ENCODE data around the gene SLC9A7. TPM values are rescaled to one million over a fixed set of nuclear protein-coding genes. Genes with fewer than 3 reads are reported as not detected.

Gene SLC9A7
- total and polyA plus RNA-seq, 2 experiments from 2014 or later = 2.5 to 15.4 TPM

- Histone ChIP-seq H3K9me2 (ENCODE audit: insufficient read depth) (no peaks in the 10 kb centered on the region), H3K4me3 (no peak overlapping the region), H4K20me1 (replicated peaks; ENCODE audit: insufficient read depth) (no peaks in the 10 kb centered on the region), H3K4me1 (ENCODE audit: insufficient read depth) (no peaks in the 10 kb centered on the region), H3K27ac (ENCODE audit: low read depth) (no peak overlapping the region), H3K79me2 (replicated peaks; ENCODE audit: insufficient read depth) (no peaks in the 10 kb centered on the region), H3F3A (replicated peaks; ENCODE audit: low read depth) (no peaks in the 10 kb centered on the region), H2AFZ (no peak overlapping the region), H3K36me3 (ENCODE audit: insufficient read depth) (no peaks in the 10 kb centered on the region), H3K27me3 (ENCODE audit: insufficient read depth) (no peaks in the 10 kb centered on the region), H3K4me2 (no peak overlapping the region)
- no peak overlapping the region for H3K4me3 Mint-ChIP-seq
- peak; percentile 31 to 35; a peak in 3 of 4 replicates for TF ChIP-seq CTCF (conservative IDR thresholded peaks at IDR 0.05; ENCODE audit: low read depth in 2 of 2)
- TF ChIP-seq, protein P1, sequence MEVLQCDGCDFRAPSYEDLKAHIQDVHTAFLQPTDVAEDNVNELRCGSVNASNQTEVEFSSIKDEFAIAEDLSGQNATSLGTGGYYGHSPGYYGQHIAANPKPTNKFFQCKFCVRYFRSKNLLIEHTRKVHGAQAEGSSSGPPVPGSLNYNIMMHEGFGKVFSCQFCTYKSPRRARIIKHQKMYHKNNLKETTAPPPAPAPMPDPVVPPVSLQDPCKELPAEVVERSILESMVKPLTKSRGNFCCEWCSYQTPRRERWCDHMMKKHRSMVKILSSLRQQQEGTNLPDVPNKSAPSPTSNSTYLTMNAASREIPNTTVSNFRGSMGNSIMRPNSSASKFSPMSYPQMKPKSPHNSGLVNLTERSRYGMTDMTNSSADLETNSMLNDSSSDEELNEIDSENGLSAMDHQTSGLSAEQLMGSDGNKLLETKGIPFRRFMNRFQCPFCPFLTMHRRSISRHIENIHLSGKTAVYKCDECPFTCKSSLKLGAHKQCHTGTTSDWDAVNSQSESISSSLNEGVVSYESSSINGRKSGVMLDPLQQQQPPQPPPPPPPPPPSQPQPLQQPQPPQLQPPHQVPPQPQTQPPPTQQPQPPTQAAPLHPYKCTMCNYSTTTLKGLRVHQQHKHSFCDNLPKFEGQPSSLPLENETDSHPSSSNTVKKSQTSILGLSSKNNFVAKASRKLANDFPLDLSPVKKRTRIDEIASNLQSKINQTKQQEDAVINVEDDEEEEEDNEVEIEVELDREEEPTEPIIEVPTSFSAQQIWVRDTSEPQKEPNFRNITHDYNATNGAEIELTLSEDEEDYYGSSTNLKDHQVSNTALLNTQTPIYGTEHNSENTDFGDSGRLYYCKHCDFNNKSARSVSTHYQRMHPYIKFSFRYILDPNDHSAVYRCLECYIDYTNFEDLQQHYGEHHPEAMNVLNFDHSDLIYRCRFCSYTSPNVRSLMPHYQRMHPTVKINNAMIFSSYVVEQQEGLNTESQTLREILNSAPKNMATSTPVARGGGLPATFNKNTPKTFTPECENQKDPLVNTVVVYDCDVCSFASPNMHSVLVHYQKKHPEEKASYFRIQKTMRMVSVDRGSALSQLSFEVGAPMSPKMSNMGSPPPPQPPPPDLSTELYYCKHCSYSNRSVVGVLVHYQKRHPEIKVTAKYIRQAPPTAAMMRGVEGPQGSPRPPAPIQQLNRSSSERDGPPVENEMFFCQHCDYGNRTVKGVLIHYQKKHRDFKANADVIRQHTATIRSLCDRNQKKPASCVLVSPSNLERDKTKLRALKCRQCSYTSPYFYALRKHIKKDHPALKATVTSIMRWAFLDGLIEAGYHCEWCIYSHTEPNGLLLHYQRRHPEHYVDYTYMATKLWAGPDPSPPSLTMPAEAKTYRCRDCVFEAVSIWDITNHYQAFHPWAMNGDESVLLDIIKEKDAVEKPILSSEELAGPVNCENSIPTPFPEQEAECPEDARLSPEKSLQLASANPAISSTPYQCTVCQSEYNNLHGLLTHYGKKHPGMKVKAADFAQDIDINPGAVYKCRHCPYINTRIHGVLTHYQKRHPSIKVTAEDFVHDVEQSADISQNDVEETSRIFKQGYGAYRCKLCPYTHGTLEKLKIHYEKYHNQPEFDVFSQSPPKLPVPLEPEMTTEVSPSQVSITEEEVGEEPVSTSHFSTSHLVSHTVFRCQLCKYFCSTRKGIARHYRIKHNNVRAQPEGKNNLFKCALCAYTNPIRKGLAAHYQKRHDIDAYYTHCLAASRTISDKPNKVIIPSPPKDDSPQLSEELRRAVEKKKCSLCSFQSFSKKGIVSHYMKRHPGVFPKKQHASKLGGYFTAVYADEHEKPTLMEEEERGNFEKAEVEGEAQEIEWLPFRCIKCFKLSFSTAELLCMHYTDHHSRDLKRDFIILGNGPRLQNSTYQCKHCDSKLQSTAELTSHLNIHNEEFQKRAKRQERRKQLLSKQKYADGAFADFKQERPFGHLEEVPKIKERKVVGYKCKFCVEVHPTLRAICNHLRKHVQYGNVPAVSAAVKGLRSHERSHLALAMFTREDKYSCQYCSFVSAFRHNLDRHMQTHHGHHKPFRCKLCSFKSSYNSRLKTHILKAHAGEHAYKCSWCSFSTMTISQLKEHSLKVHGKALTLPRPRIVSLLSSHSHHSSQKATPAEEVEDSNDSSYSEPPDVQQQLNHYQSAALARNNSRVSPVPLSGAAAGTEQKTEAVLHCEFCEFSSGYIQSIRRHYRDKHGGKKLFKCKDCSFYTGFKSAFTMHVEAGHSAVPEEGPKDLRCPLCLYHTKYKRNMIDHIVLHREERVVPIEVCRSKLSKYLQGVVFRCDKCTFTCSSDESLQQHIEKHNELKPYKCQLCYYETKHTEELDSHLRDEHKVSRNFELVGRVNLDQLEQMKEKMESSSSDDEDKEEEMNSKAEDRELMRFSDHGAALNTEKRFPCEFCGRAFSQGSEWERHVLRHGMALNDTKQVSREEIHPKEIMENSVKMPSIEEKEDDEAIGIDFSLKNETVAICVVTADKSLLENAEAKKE (CRISPR knock-in tag; IDR thresholded peaks at IDR 0.05) = no peak
- peaks cover 28% of the 10 kb centered on the region for H3K36me3 Mint-ChIP-seq (ENCODE audit: low read depth)
- H3K9me3 Mint-ChIP-seq = no peaks in the 10 kb centered on the region
- H3K27ac Mint-ChIP-seq = no peak overlapping the region
- peak; percentile 36 for DNase-seq (ENCODE audit: low spot score)
- no peaks in the 10 kb centered on the region for H3K27me3 Mint-ChIP-seq (ENCODE audit: insufficient read depth, low read depth, poor library complexity)
- peak; percentile 62 for ATAC-seq
- H3K4me1 Mint-ChIP-seq = peaks cover 6% of the 10 kb centered on the region
Measured at GRCh38 chrX:46642145-46642544, 116.8 kb downstream of the SLC9A7 start.

GRCh38 chrX:46637938-46638337 is 121.0 kb downstream of the SLC9A7 start:
- H3K27ac ChIP-seq (ENCODE audit: low read depth) = no peak overlapping the region
- peaks cover 7% of the 10 kb centered on the region; the same call in 2 of the 3 replicates for H3K36me3 Mint-ChIP-seq (ENCODE audit: low read depth)
- H4K20me1 ChIP-seq (replicated peaks; ENCODE audit: insufficient read depth) = no peaks in the 10 kb centered on the region
- no peaks in the 10 kb centered on the region for H3K9me2 ChIP-seq (ENCODE audit: insufficient read depth)
- no peaks in the 10 kb centered on the region for H3K4me1 ChIP-seq (ENCODE audit: insufficient read depth)
- H3K4me1 Mint-ChIP-seq = no peaks in the 10 kb centered on the region
- H3K27me3 ChIP-seq (ENCODE audit: insufficient read depth) = no peaks in the 10 kb centered on the region
- TF ChIP-seq ZNF331 (CRISPR knock-in tag; IDR thresholded peaks at IDR 0.05; ENCODE audit: low read depth) (no peak), CTCF (conservative IDR thresholded peaks at IDR 0.05; ENCODE audit: low read depth in 2 of 2) (no peak)
- H2AFZ ChIP-seq = no peak overlapping the region
- no peaks in the 10 kb centered on the region for H3K9me3 Mint-ChIP-seq
- H3K36me3 ChIP-seq (ENCODE audit: insufficient read depth) = no peaks in the 10 kb centered on the region
- ATAC-seq (no peak), DNase-seq (ENCODE audit: low spot score) (no peak)
- no peak overlapping the region for H3K4me2 ChIP-seq
- no peak overlapping the region for H3K4me3 ChIP-seq
- H3K27ac Mint-ChIP-seq = no peak overlapping the region
- H3K4me3 Mint-ChIP-seq = no peak overlapping the region
- peaks cover 3% of the 10 kb centered on the region for H3K27me3 Mint-ChIP-seq (ENCODE audit: insufficient read depth, low read depth, poor library complexity)
- no peaks in the 10 kb centered on the region for H3K79me2 ChIP-seq (replicated peaks; ENCODE audit: insufficient read depth)
- H3F3A ChIP-seq (replicated peaks; ENCODE audit: low read depth) = no peaks in the 10 kb centered on the region

Data from GM23338 (cell line).